ENCODE measurements around the gene DACT2.

DACT2 gene

GRCh38 chr6:168354338-168354737 is 34.8 kb upstream of the DACT2 start:
- no peak for DNase-seq
- in situ Hi-C loops (cut with MboI; ENCODE audit: low pct_unique_long_range_greater_than_20kb, low sequenced_read_pairs) = loop anchor here (25.0 kb wide), 1 partner anchor 533 kb away; no protein-coding TSS in a partner anchor

GRCh38 chr6:168353041-168353440 is 33.5 kb upstream of the DACT2 start:
- in situ Hi-C loops (cut with MboI; ENCODE audit: low pct_unique_long_range_greater_than_20kb, low sequenced_read_pairs) = loop anchor here (25.0 kb wide), 1 partner anchor 534 kb away; no protein-coding TSS in a partner anchor
- DNase-seq = no peak

- no peak for DNase-seq
- in situ Hi-C loops (cut with MboI; ENCODE audit: low pct_unique_long_range_greater_than_20kb, low sequenced_read_pairs) = loop anchor here (25.0 kb wide), 1 partner anchor 535 kb away; no protein-coding TSS in a partner anchor
These were observed 32.5 kb upstream of the DACT2 start for GRCh38 chr6:168352096-168352495.

- in situ Hi-C loops (cut with MboI; ENCODE audit: low pct_unique_long_range_greater_than_20kb, low sequenced_read_pairs) = loop anchor here (25.0 kb wide), 1 partner anchor 538 kb away; no protein-coding TSS in a partner anchor
- no peak for DNase-seq
These were observed 30.2 kb upstream of the DACT2 start for GRCh38 chr6:168349718-168350210.

GRCh38 chr6:168348186-168348585 is 28.6 kb upstream of the DACT2 start:
- DNase-seq = no peak
- in situ Hi-C loops (cut with MboI; ENCODE audit: low pct_unique_long_range_greater_than_20kb, low sequenced_read_pairs) = no loop called here

GRCh38 chr6:168347615-168348014 is 28.0 kb upstream of the DACT2 start:
- in situ Hi-C loops (cut with MboI; ENCODE audit: low pct_unique_long_range_greater_than_20kb, low sequenced_read_pairs) = no loop called here
- DNase-seq = no peak

GRCh38 chr6:168347053-168347452 is 27.5 kb upstream of the DACT2 start:
- in situ Hi-C loops (cut with MboI; ENCODE audit: low pct_unique_long_range_greater_than_20kb, low sequenced_read_pairs) = no loop called here
- no peak for DNase-seq

GRCh38 chr6:168345896-168346754 is 26.5 kb upstream of the DACT2 start:
- in situ Hi-C loops (cut with MboI; ENCODE audit: low pct_unique_long_range_greater_than_20kb, low sequenced_read_pairs) = no loop called here
- no peak for DNase-seq

GRCh38 chr6:168345266-168345665 is 25.7 kb upstream of the DACT2 start:
- in situ Hi-C loops (cut with MboI; ENCODE audit: low pct_unique_long_range_greater_than_20kb, low sequenced_read_pairs) = no loop called here
- DNase-seq = no peak

- in situ Hi-C loops (cut with MboI; ENCODE audit: low pct_unique_long_range_greater_than_20kb, low sequenced_read_pairs) = no loop called here
- no peak for DNase-seq
These were observed 24.8 kb upstream of the DACT2 start for GRCh38 chr6:168344338-168344737.

- no peak for DNase-seq
- in situ Hi-C loops (cut with MboI; ENCODE audit: low pct_unique_long_range_greater_than_20kb, low sequenced_read_pairs) = no loop called here
These were observed 23.9 kb upstream of the DACT2 start for GRCh38 chr6:168343239-168344150.

GRCh38 chr6:168342636-168343035 is 23.1 kb upstream of the DACT2 start:
- DNase-seq = no peak

GRCh38 chr6:168341280-168341900 is 21.8 kb upstream of the DACT2 start:
- in situ Hi-C loops (cut with MboI; ENCODE audit: low pct_unique_long_range_greater_than_20kb, low sequenced_read_pairs) = no loop called here
- no peak for DNase-seq

More at GRCh38 chr6:168342636-168343035, 23.1 kb upstream of the DACT2 start:
- in situ Hi-C loops (cut with MboI; ENCODE audit: low pct_unique_long_range_greater_than_20kb, low sequenced_read_pairs) = no loop called here

- in situ Hi-C loops (cut with MboI; ENCODE audit: low pct_unique_long_range_greater_than_20kb, low sequenced_read_pairs) = no loop called here
- DNase-seq = no peak
These were observed 21.2 kb upstream of the DACT2 start for GRCh38 chr6:168340819-168341218.

- in situ Hi-C loops (cut with MboI; ENCODE audit: low pct_unique_long_range_greater_than_20kb, low sequenced_read_pairs) = no loop called here
- DNase-seq = no peak
These were observed 19.2 kb upstream of the DACT2 start for GRCh38 chr6:168338777-168339176.

GRCh38 chr6:168336967-168337366 is 17.4 kb upstream of the DACT2 start:
- in situ Hi-C loops (cut with MboI; ENCODE audit: low pct_unique_long_range_greater_than_20kb, low sequenced_read_pairs) = no loop called here
- no peak for DNase-seq

- in situ Hi-C loops (cut with MboI; ENCODE audit: low pct_unique_long_range_greater_than_20kb, low sequenced_read_pairs) = no loop called here
- DNase-seq = no peak
These were observed 14.4 kb upstream of the DACT2 start for GRCh38 chr6:168333989-168334388.

GRCh38 chr6:168333491-168333890 is 13.9 kb upstream of the DACT2 start:
- no peak for DNase-seq
- in situ Hi-C loops (cut with MboI; ENCODE audit: low pct_unique_long_range_greater_than_20kb, low sequenced_read_pairs) = no loop called here

- peak; percentile 13 for DNase-seq
- in situ Hi-C loops (cut with MboI; ENCODE audit: low pct_unique_long_range_greater_than_20kb, low sequenced_read_pairs) = no loop called here
These were observed 13.5 kb upstream of the DACT2 start for GRCh38 chr6:168333039-168333438.

All from KBM-7 (cell line).